Hematopoietic multipotent progenitor cell (in vitro differentiated cells): ENCODE results near the gene ANTXR1. TPM values are rescaled to one million over a fixed set of nuclear protein-coding genes. Genes with fewer than 3 reads are reported as not detected.
A peak's percentile ranks its signal among the peaks of the same experiment; 100 is the strongest.
"Not testable (repeated sequence)": the region's sequence is repeated elsewhere in the genome, so short reads cannot be mapped to it uniquely, and the experiment has no call there.

Experiments used
- DNase-seq, 3 donors: peaks; one replicate each; pipeline ENCODE4 v3.0.0-alpha.2; 2011 to 2015; ENCODE audit warnings: low read depth in 2 of 3, low spot score in 2 of 3
- total RNA-seq: library from RNA; depleted of rRNA; stranded (reverse); fragments of >200 nt; gene quantifications from one replicate; pipeline ENCODE4 v1.2.3, GENCODE V29; 2012

Gene ANTXR1
- total RNA-seq, 1 donor = under 0.01 TPM

DNA sequence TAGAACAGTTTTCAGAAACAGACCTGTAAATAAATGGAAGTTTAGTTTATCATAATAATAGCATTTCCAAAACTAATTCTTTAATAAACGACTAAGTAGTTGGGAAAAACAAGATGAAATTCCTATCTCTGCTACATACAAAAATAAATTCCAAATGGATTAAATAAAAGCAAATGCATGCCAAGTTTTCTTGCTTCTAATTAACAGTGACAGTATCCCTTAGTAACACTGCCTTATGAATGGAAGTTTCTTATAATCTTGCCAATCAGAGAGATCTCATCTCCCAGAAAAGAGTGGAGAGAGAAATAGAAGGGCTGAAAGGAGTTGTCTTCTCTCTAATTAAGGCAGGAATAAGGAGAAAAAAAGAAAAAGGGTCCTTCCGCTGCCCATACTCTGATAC is 240.1 kb downstream of the ANTXR1 start:
- no peak for DNase-seq

GRCh38 chr2:69253611-69254301 is 240.8 kb downstream of the ANTXR1 start:
- no peak for DNase-seq

DNA sequence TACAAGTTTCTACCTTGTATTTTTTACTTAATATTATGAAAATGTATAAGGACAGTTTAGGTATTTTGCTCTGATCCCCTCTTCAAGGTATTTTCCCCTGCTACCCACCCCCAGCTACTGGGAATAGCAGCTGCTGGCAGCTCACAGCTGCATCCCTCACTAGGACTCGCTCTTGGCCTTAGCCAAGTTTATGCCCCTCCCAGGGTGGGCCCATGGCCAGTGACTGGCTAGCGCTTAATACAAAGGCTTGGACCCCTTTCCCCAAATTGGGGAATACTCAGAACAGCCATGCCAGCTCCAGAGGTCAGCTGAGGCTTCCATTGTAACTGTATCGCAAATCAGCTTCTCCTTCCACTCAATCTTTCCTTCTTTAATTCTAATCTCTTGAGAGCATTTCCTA is 242.8 kb downstream of the ANTXR1 start:
- DNase-seq = no peak

DNA sequence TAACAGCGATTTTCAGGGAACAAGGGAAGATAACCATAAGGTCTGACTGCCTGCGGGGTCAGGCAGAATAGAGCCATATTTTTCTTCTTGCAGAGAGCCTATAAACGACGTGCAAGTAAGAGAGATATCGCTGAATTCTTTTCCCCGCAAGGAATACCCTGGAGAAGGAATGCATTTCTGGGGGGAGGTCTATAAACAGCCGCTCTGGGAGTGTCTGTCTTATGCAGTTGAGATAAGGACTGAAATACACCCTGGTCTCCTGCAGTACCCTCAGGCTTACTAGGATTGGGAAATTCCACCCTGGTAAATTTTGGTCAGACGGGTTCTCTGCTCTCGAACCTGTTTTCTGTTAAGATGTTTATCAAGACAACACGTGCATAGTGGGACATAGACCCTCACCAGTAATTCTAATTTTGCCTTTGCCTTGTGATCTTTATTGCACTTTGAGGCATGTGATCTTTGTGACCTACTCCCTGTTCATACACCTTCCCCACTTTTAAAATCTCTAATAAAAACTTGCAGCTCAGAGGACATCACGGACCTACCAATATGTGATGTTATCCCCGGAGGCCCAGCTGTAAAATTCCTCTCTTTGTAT is 247.1 kb downstream of the ANTXR1 start:
- DNase-seq = not testable (repeated sequence)

DNA sequence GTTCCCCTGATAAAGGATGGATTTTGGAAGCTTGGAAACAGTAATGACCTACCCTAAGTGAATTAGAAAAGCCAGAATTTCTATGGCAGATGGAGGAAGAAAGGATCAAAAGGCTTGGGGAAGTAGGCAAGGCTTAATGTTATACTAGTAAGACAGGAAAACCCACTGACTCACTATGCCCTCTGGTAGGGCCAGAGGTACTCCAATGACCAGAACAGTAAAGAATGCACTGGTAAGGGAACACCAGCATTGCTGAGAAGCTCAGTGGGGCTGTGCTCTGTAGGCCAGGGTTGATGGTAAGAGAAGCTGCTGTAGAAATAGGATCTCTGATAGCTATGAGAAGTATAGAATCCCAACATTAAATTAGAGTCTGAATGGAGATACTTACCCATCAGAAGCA is 247.7 kb downstream of the ANTXR1 start:
- DNase-seq = no peak

- DNase-seq = no peak
Observed at GRCh38 chr2:69269330-69269729, 256.4 kb downstream of the ANTXR1 start.

DNA sequence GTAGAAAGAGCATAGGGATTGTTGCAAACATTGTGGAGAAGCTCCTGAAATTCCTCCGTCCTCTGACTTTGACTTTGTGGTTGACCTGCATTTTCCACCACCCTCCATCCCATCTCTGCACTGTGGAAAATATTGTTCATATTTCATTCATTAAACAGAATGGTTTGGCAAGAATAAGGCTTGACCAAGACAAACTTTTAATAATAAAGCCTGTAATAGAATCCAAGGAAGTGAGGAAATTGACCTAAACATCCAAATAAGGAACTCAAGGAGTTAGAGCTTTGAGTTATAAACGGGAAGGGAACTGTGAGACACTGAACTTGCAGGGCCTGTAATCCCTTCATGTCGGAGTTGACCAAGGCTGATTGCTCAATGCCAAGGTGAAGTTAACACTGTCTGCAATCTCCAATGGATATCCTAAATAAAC is 258.9 kb downstream of the ANTXR1 start:
- DNase-seq = no peak

GRCh38 chr2:69272803-69273471 is 260.0 kb downstream of the ANTXR1 start:
- no peak for DNase-seq

DNA sequence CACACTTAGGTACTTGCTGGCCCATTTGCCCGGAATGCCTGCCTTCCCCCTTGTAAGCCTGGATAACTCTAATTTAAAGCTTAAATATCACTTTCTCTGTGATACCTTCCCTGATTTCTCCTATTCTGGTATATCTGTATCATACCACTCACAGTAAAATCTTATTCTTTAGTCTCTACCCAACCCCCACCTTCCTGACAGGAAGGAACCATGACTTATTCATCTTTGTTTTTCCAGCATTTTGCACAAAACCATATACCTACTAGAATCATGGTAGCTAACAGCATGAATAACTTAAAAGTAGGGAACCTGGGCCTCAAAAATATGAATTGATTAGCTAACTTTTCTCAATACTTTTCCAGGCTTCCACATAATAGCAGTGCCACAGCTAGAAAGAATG is 262.5 kb downstream of the ANTXR1 start:
- no peak for DNase-seq

DNA sequence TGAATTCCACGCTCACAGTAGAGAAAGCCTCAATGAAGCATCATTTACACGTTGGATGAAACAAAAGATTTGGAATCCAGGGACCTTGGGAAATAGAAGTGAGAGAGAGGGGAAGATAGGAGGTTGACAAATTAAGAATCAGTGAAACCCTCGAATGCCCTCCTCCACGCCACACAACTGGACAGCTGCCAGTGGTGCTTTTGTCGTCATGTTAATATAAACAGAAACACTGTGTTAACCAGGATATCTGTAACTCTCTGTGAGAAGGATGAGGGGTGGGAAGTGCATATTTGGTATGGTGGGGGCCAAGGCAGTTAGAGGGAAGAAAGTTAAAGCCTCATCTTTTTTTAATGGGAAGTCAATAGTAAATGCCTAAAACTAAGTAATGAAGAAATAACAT is 265.4 kb downstream of the ANTXR1 start:
- DNase-seq = peak in 1 of 3 donors; percentile 25

DNA sequence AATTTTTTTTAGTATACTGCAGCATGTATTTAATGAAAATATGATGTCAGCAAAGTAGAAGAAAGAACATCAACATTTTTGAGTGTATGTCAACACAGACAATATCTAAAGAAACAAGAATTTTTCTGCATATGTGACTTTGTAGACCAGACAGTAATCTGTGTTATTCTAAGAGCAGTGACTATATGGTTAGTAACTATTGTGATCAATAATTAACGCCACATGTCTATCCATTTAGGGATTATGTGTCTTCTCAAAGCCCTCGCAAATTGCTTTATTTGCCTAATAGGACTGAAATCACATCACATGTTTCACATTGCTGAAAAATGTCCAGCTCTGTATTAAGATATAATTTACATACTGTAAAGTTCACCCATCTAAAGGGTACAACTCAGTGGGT is 266.2 kb downstream of the ANTXR1 start:
- no peak for DNase-seq

- no peak for DNase-seq
Observed at GRCh38 chr2:69279931-69280681, 267.1 kb downstream of the ANTXR1 start.

DNA sequence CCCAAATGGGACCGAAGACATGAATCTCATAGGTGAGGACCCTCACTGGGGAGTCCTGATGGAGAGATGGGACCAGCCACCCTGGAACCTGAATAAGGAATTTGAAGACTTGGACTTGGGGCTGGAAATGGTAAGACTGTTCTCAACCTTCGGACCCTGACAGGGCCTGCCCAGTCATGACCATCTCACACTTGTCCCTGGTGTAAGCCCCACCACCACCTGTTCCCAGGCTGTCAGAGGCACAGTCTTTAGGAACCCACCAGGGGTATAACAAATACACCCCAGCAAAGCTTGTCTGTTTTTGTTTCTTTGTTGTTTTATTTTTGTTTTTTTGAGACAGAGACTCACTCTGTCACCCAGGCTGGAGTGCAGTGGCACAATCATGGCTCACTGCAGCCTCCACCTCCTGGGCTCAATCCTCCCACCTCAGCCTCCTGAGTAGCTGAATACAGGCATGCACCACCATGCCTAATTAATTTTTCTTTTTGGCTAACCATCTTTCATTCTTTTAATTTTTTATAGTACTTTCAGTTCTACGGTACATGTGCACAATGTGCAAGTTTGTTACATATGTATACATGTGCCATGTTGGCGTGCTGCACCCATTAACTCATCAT is 267.9 kb downstream of the ANTXR1 start:
- no peak for DNase-seq

DNA sequence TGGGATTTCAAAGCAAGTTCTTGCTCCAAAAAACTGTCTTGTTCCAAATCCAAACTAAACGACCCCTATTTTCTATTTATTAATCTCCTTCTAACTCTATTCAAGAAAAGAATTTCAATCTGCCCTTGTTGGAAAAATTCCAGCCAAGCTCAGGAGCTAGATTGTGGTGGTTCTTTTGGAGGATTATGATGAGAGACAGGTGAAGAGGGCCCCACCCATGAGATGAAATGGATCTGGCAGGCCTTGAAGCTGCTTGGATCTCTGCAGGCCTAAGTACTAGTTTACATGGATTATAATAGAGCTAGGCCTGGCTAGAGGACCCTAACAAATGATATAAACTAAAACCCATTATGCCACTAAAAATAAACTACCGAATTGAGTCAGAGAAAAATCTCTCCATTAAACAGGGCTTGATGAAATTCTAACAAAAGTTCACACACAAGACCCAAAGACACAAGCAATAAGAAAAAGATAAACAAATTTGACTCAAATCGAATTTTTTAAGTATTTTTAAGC is 272.5 kb downstream of the ANTXR1 start:
- no peak for DNase-seq

- DNase-seq = no peak
Observed at GRCh38 chr2:69287544-69287943, 274.6 kb downstream of the ANTXR1 start.

GRCh38 chr2:69288429-69288828 is 275.4 kb downstream of the ANTXR1 start:
- no peak for DNase-seq

- DNase-seq = no peak
Observed at GRCh38 chr2:69291004-69291650, 278.1 kb downstream of the ANTXR1 start.

GRCh38 chr2:69291721-69292120 is 278.7 kb downstream of the ANTXR1 start:
- no peak for DNase-seq

- DNase-seq = no peak
Observed at GRCh38 chr2:69292256-69292655, 279.3 kb downstream of the ANTXR1 start.

GRCh38 chr2:69296421-69296820 is 283.4 kb downstream of the ANTXR1 start:
- DNase-seq = no peak
